Neutrophil (primary cell): ENCODE results near the gene SLIT3.

Experiments used
- H3K27ac ChIP-seq: fragments of 200-600 bp; sonication (generic); 2 replicates; pipeline ENCODE4 v1.5.1; 2016; ENCODE audit warnings: mild to moderate bottlenecking, moderate library complexity
- H3K27me3 ChIP-seq: fragments of 200-600 bp; sonication (generic); 2 replicates; pipeline ENCODE4 v1.6.0; 2016; ENCODE audit warnings: mild to moderate bottlenecking
- H3K36me3 ChIP-seq: fragments of 200-600 bp; sonication (generic); 2 replicates; pipeline ENCODE4 v1.5.1; 2017
- H3K4me1 ChIP-seq, 2 experiments: fragments of 200-600 bp in 1 of 2; sonication (generic) in 1 of 2; 1 replicate in 1 of 2; 2 replicates in 1 of 2; pipeline versions ENCODE4 v1.5.1 to v1.6.1; 2013 to 2016; ENCODE audit warnings: low read depth in 1 of 2, low read length in 1 of 2, mild to moderate bottlenecking in 1 of 2, moderate library complexity in 1 of 2; ENCODE audit not compliant: control insufficient read depth in 1 of 2, insufficient read depth in 1 of 2
- H3K4me3 ChIP-seq, 2 experiments: fragments of 200-600 bp in 1 of 2; sonication (generic) in 1 of 2; 1 replicate in 1 of 2; 2 replicates in 1 of 2; pipeline ENCODE4 v1.5.1; 2013 to 2016; ENCODE audit warnings: low read depth in 1 of 2, low read length in 1 of 2, mild to moderate bottlenecking in 1 of 2, moderate library complexity in 1 of 2
- H3K9me3 ChIP-seq: fragments of 200-600 bp; sonication (generic); 2 replicates; pipeline ENCODE4 v1.5.1; 2016
- TF ChIP-seq, protein P1 (sequence below): fragments of 200-600 bp; sonication (generic); IDR thresholded peaks from 2 replicates; pipeline ENCODE4 v1.5.1; 2016; ENCODE audit warnings: antibody characterized with exemption

Gene SLIT3

DNA sequence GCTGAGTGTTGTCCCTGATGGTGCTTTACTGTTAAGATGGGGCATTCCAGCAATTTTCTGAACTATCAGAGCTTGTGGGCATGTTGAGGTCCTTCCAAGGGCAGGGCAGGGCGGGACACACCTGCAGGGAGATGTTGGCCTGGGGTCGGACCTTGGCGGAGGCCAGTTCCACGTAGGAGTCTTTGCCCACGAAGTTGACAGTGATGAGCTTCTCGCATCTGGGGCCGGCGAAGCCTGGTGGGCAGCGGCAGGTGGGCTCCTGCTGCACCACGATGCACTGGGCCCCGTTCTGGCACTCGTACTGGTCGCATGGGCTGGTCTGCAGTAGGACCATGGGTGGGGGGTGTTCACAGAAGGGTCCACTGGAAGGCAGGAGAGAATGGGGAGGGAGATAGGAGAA is 615.4 kb downstream of the SLIT3 start:
- TF ChIP-seq, protein P1, sequence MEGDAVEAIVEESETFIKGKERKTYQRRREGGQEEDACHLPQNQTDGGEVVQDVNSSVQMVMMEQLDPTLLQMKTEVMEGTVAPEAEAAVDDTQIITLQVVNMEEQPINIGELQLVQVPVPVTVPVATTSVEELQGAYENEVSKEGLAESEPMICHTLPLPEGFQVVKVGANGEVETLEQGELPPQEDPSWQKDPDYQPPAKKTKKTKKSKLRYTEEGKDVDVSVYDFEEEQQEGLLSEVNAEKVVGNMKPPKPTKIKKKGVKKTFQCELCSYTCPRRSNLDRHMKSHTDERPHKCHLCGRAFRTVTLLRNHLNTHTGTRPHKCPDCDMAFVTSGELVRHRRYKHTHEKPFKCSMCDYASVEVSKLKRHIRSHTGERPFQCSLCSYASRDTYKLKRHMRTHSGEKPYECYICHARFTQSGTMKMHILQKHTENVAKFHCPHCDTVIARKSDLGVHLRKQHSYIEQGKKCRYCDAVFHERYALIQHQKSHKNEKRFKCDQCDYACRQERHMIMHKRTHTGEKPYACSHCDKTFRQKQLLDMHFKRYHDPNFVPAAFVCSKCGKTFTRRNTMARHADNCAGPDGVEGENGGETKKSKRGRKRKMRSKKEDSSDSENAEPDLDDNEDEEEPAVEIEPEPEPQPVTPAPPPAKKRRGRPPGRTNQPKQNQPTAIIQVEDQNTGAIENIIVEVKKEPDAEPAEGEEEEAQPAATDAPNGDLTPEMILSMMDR, result no peak
- Histone ChIP-seq H3K36me3 (no peaks in the 10 kb centered on the region), H3K4me3 (no peak overlapping the region), H3K27me3 (no peaks in the 10 kb centered on the region), H3K9me3 (no peaks in the 10 kb centered on the region), H3K4me1 (no peaks in the 10 kb centered on the region), H3K27ac (no peak overlapping the region)

DNA sequence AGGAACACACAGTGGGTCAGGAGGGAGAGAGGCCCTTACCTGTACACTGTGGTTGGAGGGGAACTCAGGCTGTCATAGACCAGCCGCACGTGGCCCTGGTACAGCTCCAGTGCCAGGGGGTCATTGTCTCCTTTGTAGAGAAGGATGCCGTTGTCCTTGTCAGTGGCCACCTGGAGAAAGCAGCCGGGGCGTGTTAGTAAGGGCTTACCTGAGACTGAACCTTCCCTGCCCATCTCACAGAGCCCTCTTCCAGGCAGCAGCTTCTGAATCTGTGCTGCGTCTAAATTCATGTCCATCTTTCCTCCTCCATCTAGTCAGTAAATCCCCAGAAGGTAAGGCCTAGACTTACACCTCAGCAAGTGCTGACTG is 617.0 kb downstream of the SLIT3 start:
- Histone ChIP-seq H3K27ac (no peak overlapping the region), H3K4me3 (no peak overlapping the region), H3K27me3 (no peaks in the 10 kb centered on the region), H3K36me3 (no peaks in the 10 kb centered on the region), H3K4me1 (no peaks in the 10 kb centered on the region), H3K9me3 (no peaks in the 10 kb centered on the region)
- TF ChIP-seq, protein P1, result no peak

- Histone ChIP-seq H3K27me3 (no peaks in the 10 kb centered on the region), H3K36me3 (no peaks in the 10 kb centered on the region), H3K4me1 (no peaks in the 10 kb centered on the region), H3K9me3 (no peaks in the 10 kb centered on the region), H3K27ac (no peak overlapping the region), H3K4me3 (no peak overlapping the region)
- TF ChIP-seq, protein P1, result no peak
These were observed 617.6 kb downstream of the SLIT3 start for GRCh38 chr5:168683247-168683926.

DNA sequence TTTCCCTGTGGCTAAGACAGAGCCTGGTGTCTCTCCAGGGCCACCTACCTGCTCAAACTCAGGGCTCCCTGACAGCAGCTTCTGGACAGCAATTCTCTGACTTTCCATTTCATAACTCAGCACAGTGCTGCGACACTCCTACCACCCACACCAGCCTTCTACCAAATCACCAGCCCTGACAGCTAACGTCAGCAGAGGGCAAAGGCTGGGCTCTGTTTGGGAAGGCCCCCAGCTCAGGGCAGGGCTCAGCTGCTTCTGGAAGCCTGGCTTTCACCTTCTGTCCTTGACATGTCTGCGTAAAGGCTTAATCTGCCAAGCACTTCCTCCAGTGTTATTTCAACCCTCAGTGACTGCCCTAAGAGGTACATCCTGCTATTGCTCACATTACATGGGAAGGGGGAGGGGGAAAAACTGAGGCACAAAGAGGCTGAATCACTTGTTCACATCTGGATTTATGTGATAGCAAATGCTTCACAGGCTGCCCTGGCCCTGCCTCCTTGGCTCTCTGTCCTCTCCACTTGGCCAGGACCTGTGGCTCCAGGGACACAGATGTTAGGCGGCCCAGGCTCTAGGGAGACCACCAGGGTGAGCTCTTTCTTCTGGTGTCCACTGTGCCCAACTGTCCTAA is 619.3 kb downstream of the SLIT3 start:
- no peak overlapping the region for H3K27ac ChIP-seq
- TF ChIP-seq, protein P1, result no peak

GRCh38 chr5:168680395-168680794 is 620.5 kb downstream of the SLIT3 start:
- H3K27ac ChIP-seq, result no peak overlapping the region
- no peaks in the 10 kb centered on the region for H3K27me3 ChIP-seq
- no peak overlapping the region for H3K4me3 ChIP-seq
- no peaks in the 10 kb centered on the region for H3K4me1 ChIP-seq
- H3K9me3 ChIP-seq, result no peaks in the 10 kb centered on the region
- TF ChIP-seq, protein P1, result no peak
- H3K36me3 ChIP-seq, result no peaks in the 10 kb centered on the region

More for the DNA sequence above, 619.3 kb downstream of the SLIT3 start:
- Histone ChIP-seq H3K4me1 (no peaks in the 10 kb centered on the region), H3K36me3 (no peaks in the 10 kb centered on the region), H3K9me3 (no peaks in the 10 kb centered on the region), H3K27me3 (no peaks in the 10 kb centered on the region), H3K4me3 (no peak overlapping the region)
